Transverse colon (tissue), 4 donors: ENCODE measurements around the gene CDKN2C.

Source experiments
- CTCF ChIP-seq, 5 experiments: fragments of 200-600 bp in 3 of 5; fragments of 450-650 bp in 2 of 5; sonication (generic) in 3 of 5; IDR thresholded peaks; 1 replicate in 2 of 5; 2 replicates in 3 of 5; pipeline ENCODE4 v1.5.1; 2016 to 2017; ENCODE audit warnings: antibody characterized with exemption in 5 of 5, inconsistent platforms in 3 of 5, mild to moderate bottlenecking in 2 of 5, moderate library complexity in 1 of 5
- EP300 ChIP-seq: sonication (generic); formaldehyde crosslinking; IDR thresholded peaks from one replicate; pipeline ENCODE4 v1.6.1; 2017; ENCODE audit warnings: antibody characterized with exemption, low read depth
- POLR2A ChIP-seq: fragments of 450-650 bp; IDR thresholded peaks from one replicate; pipeline ENCODE4 v1.6.1; 2016; ENCODE audit warnings: antibody characterized with exemption, mild to moderate bottlenecking, moderate library complexity
- POLR2AphosphoS5 ChIP-seq, 3 donors: sonication (generic); formaldehyde crosslinking; IDR thresholded peaks; one replicate each; pipeline ENCODE4 v1.6.1; 2016; ENCODE audit warnings: antibody characterized with exemption in 3 of 3

- TF ChIP-seq CTCF (IDR thresholded peaks at IDR 0.05) (no peak), POLR2A (no peak), POLR2AphosphoS5 (IDR thresholded peaks at IDR 0.05) (no peak), EP300 (no peak)
Measured at GRCh38 chr1:50930965-50931737, 38.9 kb upstream of the CDKN2C start.
